NCI-H1694 treated with DMSO at 0.1 percent for 48 hours (cell line): ENCODE results near the gene SLC9C1.

Experiments
- DNase-seq: peaks from one replicate; lab custom pipeline; 2025; lab: John Stamatoyannopoulos, UW

The SLC9C1 gene

GRCh38 chr3:112111785-112112402, 182.1 kb downstream of the SLC9C1 start:
- DNase-seq = peak; percentile 40

DNA sequence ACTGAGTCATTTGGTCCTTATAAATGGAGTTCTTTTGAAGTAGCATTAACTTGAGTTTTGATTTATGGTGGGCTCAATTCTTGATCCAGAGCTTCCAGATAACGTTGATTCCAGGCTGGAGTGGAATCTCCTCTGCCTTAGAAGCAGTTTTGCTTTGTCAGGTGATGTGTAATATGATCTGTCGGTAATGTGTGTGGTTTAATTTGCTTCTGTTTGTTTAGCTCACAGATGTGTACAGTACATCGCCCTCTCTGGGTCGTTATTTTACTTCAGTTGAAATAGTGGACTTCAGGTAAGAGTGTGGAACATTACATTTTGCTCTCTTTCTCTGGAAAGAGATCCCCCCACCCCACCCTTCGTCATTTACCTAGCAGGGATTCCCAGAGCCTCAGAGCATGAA, 184.7 kb downstream of the SLC9C1 start:
- DNase-seq = no peak

DNA sequence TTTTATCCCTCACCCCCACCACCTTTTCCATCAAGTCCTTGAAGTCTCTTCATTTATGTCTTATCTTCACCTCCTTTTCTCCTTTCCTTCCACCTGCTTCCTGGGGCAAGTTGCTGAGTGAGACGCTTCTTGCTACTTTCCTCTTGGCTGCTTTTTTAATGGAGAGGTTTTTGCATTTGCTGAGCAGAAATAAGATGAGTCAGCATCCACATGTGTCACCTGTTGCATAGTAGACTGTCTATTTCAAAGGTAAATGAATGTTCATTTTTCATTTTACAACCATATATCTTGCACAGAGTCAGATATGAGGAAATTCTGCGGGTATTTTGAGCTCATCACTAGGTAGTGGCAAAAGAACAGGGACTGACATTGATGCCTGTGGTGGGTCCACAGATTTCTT, 189.2 kb downstream of the SLC9C1 start:
- no peak for DNase-seq

DNA sequence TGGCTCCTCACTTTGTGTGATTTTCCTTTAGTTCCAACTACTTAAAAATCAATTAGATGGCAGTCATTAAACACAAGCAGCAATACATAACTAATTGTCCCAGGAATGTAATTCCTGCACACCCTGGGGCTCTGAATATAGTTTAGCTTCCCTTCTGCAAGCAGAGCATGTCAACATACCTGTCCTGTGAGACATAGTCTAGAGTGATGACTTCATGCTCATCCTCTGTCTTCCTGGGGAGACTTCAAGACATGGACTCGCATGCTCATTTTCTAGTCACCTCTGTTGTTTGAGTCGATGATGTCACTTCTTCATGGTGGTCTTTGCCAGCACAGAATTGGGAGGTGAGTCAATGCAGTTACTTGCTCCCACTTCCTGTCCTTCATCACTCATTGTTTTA, 192.1 kb downstream of the SLC9C1 start:
- DNase-seq = no peak

DNA sequence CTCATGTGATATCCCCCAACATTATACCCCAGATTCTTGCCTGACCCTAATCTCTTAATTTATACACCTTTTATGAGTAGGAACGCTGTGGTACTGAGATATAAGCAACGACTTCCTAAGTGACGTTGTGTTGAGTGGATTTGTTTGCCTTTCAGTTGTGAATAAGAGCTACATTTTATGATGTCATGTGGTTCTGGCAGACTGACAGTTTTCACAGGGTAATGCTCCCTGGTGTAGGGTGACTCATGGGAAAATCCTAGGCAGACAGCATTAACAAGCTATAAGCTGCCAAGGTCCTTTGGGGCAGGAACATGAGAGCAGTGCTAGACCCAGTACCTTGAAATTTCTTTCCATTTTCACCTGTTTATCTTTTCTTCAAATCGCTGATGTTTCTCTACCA, 196.6 kb downstream of the SLC9C1 start:
- no peak for DNase-seq

- no peak for DNase-seq
These were observed 197.8 kb downstream of the SLC9C1 start for GRCh38 chr3:112096176-112096575.

DNA sequence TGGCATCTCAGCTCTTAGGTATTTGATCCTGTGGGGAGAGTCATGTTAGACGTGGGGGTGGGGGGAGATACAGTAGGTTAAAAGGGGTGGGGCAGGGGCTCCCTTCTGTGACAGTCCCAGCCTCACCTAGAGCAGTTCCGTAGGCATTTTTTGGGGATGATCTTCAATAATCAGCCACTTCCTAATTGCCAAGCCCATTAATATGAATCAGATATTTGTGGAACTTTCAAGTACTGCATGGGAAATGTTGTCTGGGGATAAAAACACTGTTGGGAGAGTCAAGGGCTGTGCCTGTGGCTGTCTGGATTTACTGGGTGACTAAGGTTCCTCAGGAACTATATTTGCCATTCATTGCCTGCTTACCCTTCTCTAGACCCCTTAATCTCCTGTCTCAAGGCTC, 198.3 kb downstream of the SLC9C1 start:
- DNase-seq = no peak

- no peak for DNase-seq
These were observed 200.9 kb downstream of the SLC9C1 start for GRCh38 chr3:112093180-112093522.

GRCh38 chr3:112092496-112093179, 201.4 kb downstream of the SLC9C1 start:
- no peak for DNase-seq

GRCh38 chr3:112090887-112091586, 203.0 kb downstream of the SLC9C1 start:
- no peak for DNase-seq
